ENCODE data around the gene VEGFC.
A peak's percentile ranks its signal among the peaks of the same experiment; 100 is the strongest.

The VEGFC gene

GRCh38 chr4:176795441-176795840 lies 2.7 kb upstream of the VEGFC start:
- DNase-seq = no peak

GRCh38 chr4:176794651-176795050 lies 1.9 kb upstream of the VEGFC start:
- DNase-seq = no peak

- no peak for DNase-seq
These were observed 1.4 kb upstream of the VEGFC start for GRCh38 chr4:176794151-176794550.

- no peak for DNase-seq
These were observed 411 bp upstream of the VEGFC start for GRCh38 chr4:176793060-176793605.

- DNase-seq = no peak
These were observed 964 bp downstream of the VEGFC start for GRCh38 chr4:176791591-176792325.

GRCh38 chr4:176790398-176790797 lies 2.3 kb downstream of the VEGFC start:
- DNase-seq = no peak

- DNase-seq = peak; percentile 10
These were observed 2.8 kb downstream of the VEGFC start for GRCh38 chr4:176789955-176790354.

GRCh38 chr4:176788971-176789370 lies 3.8 kb downstream of the VEGFC start:
- DNase-seq = no peak

GRCh38 chr4:176788248-176788647 lies 4.5 kb downstream of the VEGFC start:
- DNase-seq = peak; percentile 5

GRCh38 chr4:176784816-176785215 lies 7.9 kb downstream of the VEGFC start:
- DNase-seq = no peak

- no peak for DNase-seq
These were observed 9.9 kb downstream of the VEGFC start for GRCh38 chr4:176782794-176783193.

- DNase-seq = no peak
These were observed 10.5 kb downstream of the VEGFC start for GRCh38 chr4:176782191-176782590.

- no peak for DNase-seq
These were observed 11.0 kb downstream of the VEGFC start for GRCh38 chr4:176781739-176782100.

- DNase-seq = no peak
These were observed 11.6 kb downstream of the VEGFC start for GRCh38 chr4:176780995-176781738.

- DNase-seq = no peak
These were observed 13.3 kb downstream of the VEGFC start for GRCh38 chr4:176779421-176779820.

- no peak for DNase-seq
These were observed 14.2 kb downstream of the VEGFC start for GRCh38 chr4:176778491-176778890.

- no peak for DNase-seq
These were observed 14.7 kb downstream of the VEGFC start for GRCh38 chr4:176778063-176778462.

GRCh38 chr4:176775338-176775737 lies 17.4 kb downstream of the VEGFC start:
- no peak for DNase-seq

GRCh38 chr4:176774852-176775251 lies 17.9 kb downstream of the VEGFC start:
- DNase-seq = no peak

GRCh38 chr4:176769514-176769913 lies 23.2 kb downstream of the VEGFC start:
- DNase-seq = no peak

GRCh38 chr4:176767183-176767582 lies 25.5 kb downstream of the VEGFC start:
- no peak for DNase-seq

GRCh38 chr4:176762661-176763308 lies 29.9 kb downstream of the VEGFC start:
- DNase-seq = no peak

GRCh38 chr4:176761872-176762271 lies 30.9 kb downstream of the VEGFC start:
- DNase-seq = no peak

GRCh38 chr4:176760471-176760870 lies 32.3 kb downstream of the VEGFC start:
- DNase-seq = no peak

All from NCI-H510A treated with DMSO at 0.1 percent for 48 hours (cell line).